Measurements from ENCODE around the gene PRKCQ.

GRCh38 chr10:6465437-6465836 is 114.6 kb downstream of the PRKCQ start:
- TF ChIP-seq EZH2phosphoT487 (IDR thresholded peaks at IDR 0.05; ENCODE audit: low read length) (no peak), CTCF (IDR thresholded peaks at IDR 0.05; ENCODE audit: low read length) (no peak), EZH2 (optimal IDR thresholded peaks at IDR 0.05; ENCODE audit: low read depth, low read length) (no peak)

Data from MM.1S (cell line).